HCT116 (cell line): Measurements from ENCODE around the gene SLC34A3. TPM values are rescaled to one million over a fixed set of nuclear protein-coding genes. Genes with fewer than 3 reads are reported as not detected.
A peak's percentile ranks its signal among the peaks of the same experiment; 100 is the strongest.

Experiments
- ATAC-seq: fragments of 200-7000 bp; cut with Tn5 transposase; 2 replicates; pipeline ENCODE4 v1.9.1; 2020; ENCODE audit warnings: mild to moderate bottlenecking, moderate library complexity
- BruUV-seq: library from RNA; stranded (reverse); fragments of 400-500 nt; replicated peaks from 2 replicates; lab custom pipeline; 2021; lab: Mats Ljungman, UMichigan
- CTCF ChIA-PET: fragments of 300-600 bp; sonication (Branson Sonifier 250); formaldehyde crosslinking; loops from one replicate; lab custom pipeline; 2021; ENCODE audit warnings: antibody characterized with exemption; lab: Charles Lee
- POLR2A ChIA-PET: fragments of 300-600, 350-600 bp; sonication (Branson Sonifier 250); formaldehyde crosslinking; loops from one replicate; lab custom pipeline; 2021; ENCODE audit warnings: antibody characterized with exemption; lab: Charles Lee
- RAD21 ChIA-PET, 2 experiments: fragments of 300-600 bp; sonication (Branson Sonifier 250); formaldehyde crosslinking; loops; one replicate each; lab custom pipeline; 2023; ENCODE audit warnings: low total read pairs in 2 of 2; ENCODE audit not compliant: uncharacterized antibody in 2 of 2, unreplicated experiment in 2 of 2, low non-redundant PET in 1 of 2; lab: Charles Lee
- DNase-seq: peaks from one replicate; pipeline ENCODE4 v3.0.0-alpha.2; 2010; ENCODE audit warnings: low read depth, low spot score
- H2AFZ ChIP-seq: fragments of 200-600 bp; shearing (Covaris generic), sonication (generic); 2 replicates; pipeline ENCODE4 v1.6.1; 2017; ENCODE audit warnings: low read depth, mixed run types, mixed read lengths, antibody characterized with exemption, low read length; ENCODE audit not compliant: poor library complexity, severe bottlenecking
- H3K27ac ChIP-seq: 2 replicates; pipeline ENCODE4 v1.5.1; 2012; ENCODE audit warnings: low read depth, low read length
- H3K27me3 ChIP-seq: fragments of 200-600 bp; sonication (generic); 2 replicates; pipeline ENCODE4 v1.6.1; 2016; ENCODE audit warnings: mixed run types, low read length, mixed read lengths; ENCODE audit not compliant: insufficient read depth
- H3K36me3 ChIP-seq, 2 experiments: fragments of 200-500 bp in 1 of 2; fragments of 200-600 bp in 1 of 2; sonication (Bioruptor generic) in 1 of 2; sonication (generic) in 1 of 2; 2 replicates each; pipeline versions ENCODE4 v1.5.1 to v1.6.1; 2014 to 2016; ENCODE audit warnings: low read length in 2 of 2, inconsistent platforms in 1 of 2, mixed read lengths in 1 of 2, mixed run types in 1 of 2; ENCODE audit not compliant: insufficient read depth in 2 of 2, control insufficient read depth in 1 of 2
- H3K4me1 ChIP-seq, 2 experiments: fragments of 200-600 bp in 1 of 2; sonication (generic) in 1 of 2; 2 replicates each; pipeline versions ENCODE4 v1.5.1 to v1.6.1; 2012 to 2017; ENCODE audit warnings: low read length in 2 of 2, inconsistent platforms in 1 of 2, mild to moderate bottlenecking in 1 of 2, mixed read lengths in 1 of 2, mixed run types in 1 of 2, moderate library complexity in 1 of 2; ENCODE audit not compliant: insufficient read depth in 2 of 2, control insufficient read depth in 1 of 2
- H3K4me2 ChIP-seq: fragments of 200-600 bp; sonication (generic); 2 replicates; pipeline ENCODE4 v1.6.1; 2017; ENCODE audit warnings: mixed run types, low read length, mixed read lengths
- H3K4me3 ChIP-seq, 2 experiments: fragments of 200-600 bp in 1 of 2; sonication (generic) in 1 of 2; replicated peaks in 1 of 2; 2 replicates each; pipeline ENCODE4 v1.5.1; 2011 to 2016; ENCODE audit warnings: low read length in 2 of 2, control low read depth in 1 of 2, low read depth in 1 of 2, mild to moderate bottlenecking in 1 of 2, mixed read lengths in 1 of 2, mixed run types in 1 of 2
- H3K79me2 ChIP-seq: fragments of 200-600 bp; sonication (generic); 2 replicates; pipeline ENCODE4 v1.6.1; 2017; ENCODE audit warnings: mild to moderate bottlenecking, mixed run types, low read length, moderate library complexity, mixed read lengths; ENCODE audit not compliant: insufficient read depth
- H3K9ac ChIP-seq: fragments of 200-600 bp; sonication (generic); 2 replicates; pipeline ENCODE4 v1.6.1; 2016; ENCODE audit warnings: low read length, mixed read lengths
- H3K9me2 ChIP-seq: fragments of 200-600 bp; sonication (generic), shearing (Covaris generic); 2 replicates; pipeline ENCODE4 v1.6.1; 2017; ENCODE audit warnings: mixed run types, mild to moderate bottlenecking, moderate library complexity; ENCODE audit not compliant: insufficient read depth
- H3K9me3 ChIP-seq, 2 experiments: fragments of 200-500 bp in 1 of 2; fragments of 200-600 bp in 1 of 2; sonication (Bioruptor generic) in 1 of 2; sonication (generic) in 1 of 2; 2 replicates each; pipeline ENCODE4 v1.6.1; 2014 to 2017; ENCODE audit warnings: low read length in 2 of 2, mixed read lengths in 2 of 2, inconsistent platforms in 1 of 2, low read depth in 1 of 2, mild to moderate bottlenecking in 1 of 2, mixed run types in 1 of 2, moderate library complexity in 1 of 2; ENCODE audit not compliant: control insufficient read depth in 1 of 2, insufficient read depth in 1 of 2
- H4K20me1 ChIP-seq: fragments of 200-600 bp; sonication (generic), shearing (Covaris generic); 2 replicates; pipeline ENCODE4 v1.6.1; 2017; ENCODE audit warnings: mixed run types, mild to moderate bottlenecking, moderate library complexity; ENCODE audit not compliant: insufficient read depth
- CEBPB ChIP-seq: IDR thresholded peaks from 2 replicates; pipeline ENCODE4 v1.6.1; 2012; ENCODE audit warnings: low read depth
- ELF1 ChIP-seq: IDR thresholded peaks from 2 replicates; pipeline ENCODE4 v1.6.1; 2012; ENCODE audit warnings: low read depth, borderline replicate concordance
- EZH2 ChIP-seq: fragments of 200-600 bp; sonication (generic); IDR thresholded peaks from 2 replicates; pipeline ENCODE4 v1.6.1; 2017; ENCODE audit warnings: antibody characterized with exemption, mixed run types
- FOSL1 ChIP-seq: IDR thresholded peaks from 2 replicates; pipeline ENCODE4 v1.6.1; 2012; ENCODE audit warnings: low read depth
- JUND ChIP-seq: IDR thresholded peaks from 2 replicates; pipeline ENCODE4 v1.6.1; 2012
- POLR2AphosphoS5 ChIP-seq: IDR thresholded peaks from 2 replicates; pipeline ENCODE4 v1.6.1; 2011; ENCODE audit warnings: mild to moderate bottlenecking, low read depth, low read length, moderate library complexity
- SIN3A ChIP-seq: IDR thresholded peaks from 2 replicates; pipeline ENCODE4 v1.6.1; 2012; ENCODE audit warnings: low read depth
- SP1 ChIP-seq: IDR thresholded peaks from 2 replicates; pipeline ENCODE4 v1.6.1; 2012; ENCODE audit warnings: low read depth
- TCF7L2 ChIP-seq: IDR thresholded peaks from 2 replicates; pipeline ENCODE4 v1.7.0; 2011; ENCODE audit warnings: borderline replicate concordance, inconsistent platforms; ENCODE audit not compliant: insufficient read depth, insufficient read length; ENCODE audit errors: extremely low read depth
- ZFX ChIP-seq: fragments of 450-650 bp; IDR thresholded peaks from 2 replicates; pipeline ENCODE4 v1.6.1; 2017
- ZNF274 ChIP-seq: fragments of 200-500 bp; sonication (Bioruptor generic); IDR thresholded peaks from 2 replicates; pipeline ENCODE4 v1.6.1; 2014; ENCODE audit warnings: mild to moderate bottlenecking, low read depth, low read length, inconsistent platforms
- intact Hi-C: fragments of 100-400 bp; cut with micrococcal nuclease; formaldehyde crosslinking; loops from 2 replicates; pipeline ENCODE4 v1.10.0; 2022
- total RNA-seq: library from RNA; stranded (reverse); gene quantifications from one replicate; pipeline ENCODE4 v1.2.1, GENCODE V29; 2021; ENCODE audit not compliant: unreplicated experiment
- TF ChIP-seq, protein P1 (sequence below), 3 experiments: fragments of 200-600 bp in 1 of 3; sonication (generic) in 1 of 3; IDR thresholded peaks in 2 of 3; conservative IDR thresholded peaks in 1 of 3; 2 replicates each; pipeline ENCODE4 v1.5.1; 2012 to 2017; ENCODE audit warnings: low read depth in 2 of 3, low read length in 2 of 3, antibody characterized with exemption in 1 of 3, borderline replicate concordance in 1 of 3, control low read depth in 1 of 3, mild to moderate bottlenecking in 1 of 3, mixed read lengths in 1 of 3, mixed run types in 1 of 3, moderate library complexity in 1 of 3; ENCODE audit not compliant: insufficient read depth in 1 of 3

Gene SLC34A3
- total RNA-seq, 1 experiment from 2014 or later = 0.15 TPM

DNA sequence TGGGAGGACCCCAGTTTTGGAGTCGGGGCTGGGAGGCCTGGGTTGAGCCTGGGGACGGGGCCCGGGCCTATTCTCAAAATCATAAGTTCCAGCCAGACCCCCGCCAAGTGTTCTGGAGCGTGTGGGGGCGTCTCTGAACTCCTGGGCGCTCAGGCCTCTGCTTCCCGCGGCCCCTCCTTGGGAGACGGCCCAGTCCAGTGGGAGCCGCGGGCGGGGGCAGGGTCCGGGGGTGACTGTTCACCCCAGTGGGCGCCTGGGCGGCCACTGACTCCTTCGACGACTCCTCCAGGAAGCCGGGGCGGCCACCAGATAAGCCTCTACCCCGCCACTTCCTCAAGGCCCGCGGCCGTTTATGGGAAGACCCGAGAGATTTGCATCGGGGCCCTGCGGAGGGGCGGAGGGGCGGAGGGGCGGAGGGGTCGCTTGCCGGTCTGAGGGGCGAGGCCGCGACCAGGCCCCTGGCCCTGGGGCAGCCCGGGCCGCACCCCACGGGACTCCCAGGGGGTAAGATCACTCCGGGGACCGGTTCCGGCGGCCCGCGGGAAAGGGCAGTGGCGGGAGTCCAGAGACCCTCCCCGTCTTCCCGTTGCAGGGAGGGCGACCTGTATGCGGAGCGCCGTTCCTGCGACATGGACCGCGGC lies 47.5 kb downstream of the SLC34A3 start:
- Histone ChIP-seq H3K4me3 (peak overlapping the region; percentile 80 to 90), H3K9me2 (no peaks in the 10 kb centered on the region), H4K20me1 (no peaks in the 10 kb centered on the region), H3K27ac (peak overlapping the region; percentile 96), H3K79me2 (peaks cover 34% of the 10 kb centered on the region), H3K4me1 (peaks cover 31 to 46% of the 10 kb centered on the region in 2 experiments), H3K9ac (peak overlapping the region; percentile 84), H3K9me3 (no peaks in the 10 kb centered on the region), H3K4me2 (peak overlapping the region; percentile 85), H3K27me3 (no peaks in the 10 kb centered on the region), H3K36me3 (peaks cover 0 to 15% of the 10 kb centered on the region in 2 experiments; a peak in 3 of 4 replicates), H2AFZ (no peak overlapping the region)
- intact Hi-C loops = no loop called here
- ATAC-seq (no peak), DNase-seq (no peak)
- BruUV-seq = TSS peak; percentile 89
- ChIA-PET CTCF (interaction anchor here (2.0 kb wide), 1 partner anchor 9 kb away, joined by 18 read pairs; no protein-coding TSS in a partner anchor), POLR2A (interaction anchor here (0.8 to 1.7 kb wide), 5 partner anchors 9 to 150 kb away, joined by 3 to 14 read pairs (median 5); partner anchors contain the start of genes NELFB and TUBB4B), RAD21 (interaction anchor here (0.5 to 1.4 kb wide), 2 partner anchors 9 to 145 kb away, joined by 3 to 6 read pairs; partner anchors contain the start of genes EXD3 (in 1 of the 2) and NOXA1 (in 1 of the 2))
- TF ChIP-seq EZH2 (no peak), TCF7L2 (no peak), ELF1 (no peak), POLR2AphosphoS5 (no peak), SP1 (no peak), ZNF274 (no peak), CEBPB (no peak), ZFX (no peak; the same call in 1 of the 2 replicates), SIN3A (no peak), FOSL1 (no peak), JUND (no peak)
- TF ChIP-seq, protein P1, sequence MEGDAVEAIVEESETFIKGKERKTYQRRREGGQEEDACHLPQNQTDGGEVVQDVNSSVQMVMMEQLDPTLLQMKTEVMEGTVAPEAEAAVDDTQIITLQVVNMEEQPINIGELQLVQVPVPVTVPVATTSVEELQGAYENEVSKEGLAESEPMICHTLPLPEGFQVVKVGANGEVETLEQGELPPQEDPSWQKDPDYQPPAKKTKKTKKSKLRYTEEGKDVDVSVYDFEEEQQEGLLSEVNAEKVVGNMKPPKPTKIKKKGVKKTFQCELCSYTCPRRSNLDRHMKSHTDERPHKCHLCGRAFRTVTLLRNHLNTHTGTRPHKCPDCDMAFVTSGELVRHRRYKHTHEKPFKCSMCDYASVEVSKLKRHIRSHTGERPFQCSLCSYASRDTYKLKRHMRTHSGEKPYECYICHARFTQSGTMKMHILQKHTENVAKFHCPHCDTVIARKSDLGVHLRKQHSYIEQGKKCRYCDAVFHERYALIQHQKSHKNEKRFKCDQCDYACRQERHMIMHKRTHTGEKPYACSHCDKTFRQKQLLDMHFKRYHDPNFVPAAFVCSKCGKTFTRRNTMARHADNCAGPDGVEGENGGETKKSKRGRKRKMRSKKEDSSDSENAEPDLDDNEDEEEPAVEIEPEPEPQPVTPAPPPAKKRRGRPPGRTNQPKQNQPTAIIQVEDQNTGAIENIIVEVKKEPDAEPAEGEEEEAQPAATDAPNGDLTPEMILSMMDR (IDR thresholded peaks at IDR 0.05 in 2 of 3, conservative IDR thresholded peaks at IDR 0.05 in 1 of 3; ENCODE audit: borderline replicate concordance in 1 of 3, insufficient read depth in 1 of 3, low read depth in 2 of 3, low read length in 2 of 3) = no peak
